Testis (tissue), 3 donors: ENCODE results near the gene SATB2. TPM values are rescaled to one million over a fixed set of nuclear protein-coding genes. Genes with fewer than 3 reads are reported as not detected.

Source experiments
- DNase-seq: peaks from one replicate; pipeline ENCODE4 v3.0.0-alpha.2; 2019
- H3K27ac ChIP-seq, 2 donors: fragments of 200-600 bp; sonication (generic); one replicate each; pipeline ENCODE4 v1.5.1; 2019
- H3K27me3 ChIP-seq: fragments of 200-600 bp; sonication (generic); one replicate; pipeline ENCODE4 v1.5.1; 2019
- H3K36me3 ChIP-seq: fragments of 200-600 bp; sonication (generic); one replicate; pipeline ENCODE4 v1.5.1; 2017; ENCODE audit warnings: low read depth; ENCODE audit errors: missing control alignments
- H3K4me1 ChIP-seq: fragments of 200-600 bp; sonication (generic); one replicate; pipeline ENCODE4 v1.5.1; 2019
- H3K4me3 ChIP-seq, 2 donors: fragments of 200-600 bp; sonication (generic); one replicate each; pipeline ENCODE4 v1.5.1; 2017 to 2019
- H3K9me3 ChIP-seq: fragments of 200-600 bp; sonication (generic); one replicate; pipeline ENCODE4 v1.5.1; 2017
- CTCF ChIP-seq, 3 experiments: fragments of 450-650 bp in 2 of 3; fragments of 200-600 bp in 1 of 3; sonication (generic) in 1 of 3; IDR thresholded peaks; one replicate each; pipeline ENCODE4 v1.5.1; 2016 to 2019; ENCODE audit warnings: antibody characterized with exemption in 3 of 3, mild to moderate bottlenecking in 2 of 3, moderate library complexity in 1 of 3
- POLR2A ChIP-seq: fragments of 450-650 bp; IDR thresholded peaks from one replicate; pipeline ENCODE4 v1.6.1; 2017; ENCODE audit warnings: antibody characterized with exemption, mild to moderate bottlenecking, moderate library complexity
- WGBS, 2 donors: methylation state at CpG; one replicate each; pipeline ENCODE4 v1.1.5; 2018; 5-methylcytosine and 5-hydroxymethylcytosine counted together
- intact Hi-C: fragments of 100-400 bp; cut with DNase I; formaldehyde crosslinking; loops from one replicate; pipeline ENCODE4 v1.15.1; 2023; ENCODE audit warnings: low total_unique reads
- polyA plus RNA-seq: library from polyadenylated mRNA; stranded (reverse); fragments of 350-450 nt; fragmentation: Illumina TruSeq; extraction: RNeasy Lipid Tissue Mini Kit (QIAGEN cat#74804); gene quantifications from one replicate; pipeline ENCODE4 v1.2.3, GENCODE V29; 2014; ENCODE audit warnings: low read depth, low replicate concordance; ENCODE audit not compliant: insufficient read depth
- total RNA-seq, 2 donors: library from RNA; depleted of rRNA; stranded (reverse); fragments of >200 nt; gene quantifications; one replicate each; pipeline ENCODE4 v1.2.3, GENCODE V29; 2016

The SATB2 gene
- total and polyA plus RNA-seq, 3 donors from 2014 or later = 5.1 to 15.1 (median 14.1) TPM

- H3K4me3 ChIP-seq = no peak overlapping the region
- no peak for TF ChIP-seq POLR2A
- TF ChIP-seq CTCF (IDR thresholded peaks at IDR 0.05) = no peak
- H3K9me3 ChIP-seq = no peaks in the 10 kb centered on the region
- H3K4me1 ChIP-seq = no peaks in the 10 kb centered on the region
- intact Hi-C loops = no loop called here
- no peak for DNase-seq
- H3K27me3 ChIP-seq = no peaks in the 10 kb centered on the region
- WGBS, 2 donors = 81 to 93% methylated on average over 2 of the region's 2 CpGs
- no peaks in the 10 kb centered on the region for H3K36me3 ChIP-seq
- no peak overlapping the region for H3K27ac ChIP-seq
Observed at GRCh38 chr2:199335502-199335901, 122.2 kb downstream of the SATB2 start.

GRCh38 chr2:199329466-199329865 is 128.3 kb downstream of the SATB2 start:
- WGBS, 2 donors = 64 to 69% methylated on average over 5 of the region's 5 CpGs
- Histone ChIP-seq H3K27ac (no peak overlapping the region), H3K4me1 (no peaks in the 10 kb centered on the region), H3K4me3 (no peak overlapping the region), H3K9me3 (no peaks in the 10 kb centered on the region), H3K27me3 (no peaks in the 10 kb centered on the region), H3K36me3 (no peaks in the 10 kb centered on the region)
- DNase-seq = no peak
- TF ChIP-seq CTCF (IDR thresholded peaks at IDR 0.05) (no peak), POLR2A (no peak)
- intact Hi-C loops = no loop called here

GRCh38 chr2:199329031-199329430 is 128.7 kb downstream of the SATB2 start:
- WGBS, 2 donors = 89 to 95% methylated on average over 4 of the region's 4 CpGs
- Histone ChIP-seq H3K27me3 (no peaks in the 10 kb centered on the region), H3K4me1 (no peaks in the 10 kb centered on the region), H3K9me3 (no peaks in the 10 kb centered on the region), H3K36me3 (no peaks in the 10 kb centered on the region), H3K4me3 (no peak overlapping the region), H3K27ac (no peak overlapping the region)
- no peak for DNase-seq
- TF ChIP-seq CTCF (IDR thresholded peaks at IDR 0.05) (no peak), POLR2A (no peak)
- intact Hi-C loops = no loop called here

GRCh38 chr2:199325881-199326280 is 131.9 kb downstream of the SATB2 start:
- DNase-seq = no peak
- no peak for TF ChIP-seq POLR2A
- no peak for TF ChIP-seq CTCF (IDR thresholded peaks at IDR 0.05)
- Histone ChIP-seq H3K27ac (no peak overlapping the region), H3K9me3 (no peaks in the 10 kb centered on the region), H3K36me3 (no peaks in the 10 kb centered on the region), H3K27me3 (no peaks in the 10 kb centered on the region), H3K4me3 (no peak overlapping the region), H3K4me1 (no peaks in the 10 kb centered on the region)
- WGBS, 2 donors = 87 to 96% methylated on average over 1 of the region's 1 CpG
- intact Hi-C loops = no loop called here

GRCh38 chr2:199322151-199322550 is 135.6 kb downstream of the SATB2 start:
- H3K27ac ChIP-seq = no peak overlapping the region
- no peak overlapping the region for H3K4me3 ChIP-seq
- intact Hi-C loops = no loop called here
- 75 to 96% methylated on average over 1 of the region's 1 CpG for WGBS, 2 donors
- no peaks in the 10 kb centered on the region for H3K36me3 ChIP-seq
- H3K4me1 ChIP-seq = no peaks in the 10 kb centered on the region
- H3K27me3 ChIP-seq = no peaks in the 10 kb centered on the region
- no peak for DNase-seq
- no peaks in the 10 kb centered on the region for H3K9me3 ChIP-seq
- no peak for TF ChIP-seq CTCF (IDR thresholded peaks at IDR 0.05)
- TF ChIP-seq POLR2A = no peak
